Mesenchymal stem cell (in vitro differentiated cells and primary cell): Measurements from ENCODE around the gene PTPN14.
A peak's percentile ranks its signal among the peaks of the same experiment; 100 is the strongest.

Experiments used
- DNase-seq: peaks from one replicate; pipeline ENCODE4 v3.0.0-alpha.2; 2013
- H2AFZ ChIP-seq: one replicate; pipeline ENCODE4 v1.6.1; 2013; ENCODE audit warnings: low read depth, mild to moderate bottlenecking, control low read depth, inconsistent platforms, low read length, moderate library complexity
- H2AK5ac ChIP-seq: 2 replicates; pipeline ENCODE4 v1.6.1; 2013; ENCODE audit warnings: low read length, moderate library complexity, mild to moderate bottlenecking, inconsistent platforms; ENCODE audit not compliant: severe bottlenecking
- H2BK120ac ChIP-seq: one replicate; pipeline ENCODE4 v1.6.1; 2013; ENCODE audit warnings: low read depth, mild to moderate bottlenecking, inconsistent platforms, low read length, moderate library complexity
- H2BK12ac ChIP-seq, 2 experiments: one replicate each; pipeline ENCODE4 v1.6.1; 2013; ENCODE audit warnings: inconsistent platforms in 2 of 2, low read length in 2 of 2, mild to moderate bottlenecking in 2 of 2, moderate library complexity in 2 of 2, control low read depth in 1 of 2
- H2BK15ac ChIP-seq: one replicate; pipeline ENCODE4 v1.6.1; 2013; ENCODE audit warnings: mild to moderate bottlenecking, low read depth, inconsistent platforms; ENCODE audit not compliant: poor library complexity, severe bottlenecking
- H2BK5ac ChIP-seq: 2 replicates; pipeline ENCODE4 v1.6.1; 2013; ENCODE audit warnings: low read depth, mild to moderate bottlenecking, low read length, control low read depth, inconsistent platforms; ENCODE audit not compliant: poor library complexity, severe bottlenecking
- H3K14ac ChIP-seq, 2 experiments: one replicate each; pipeline ENCODE4 v1.6.1; 2013; ENCODE audit warnings: inconsistent platforms in 2 of 2, low read length in 2 of 2, control low read depth in 1 of 2, mild to moderate bottlenecking in 1 of 2, moderate library complexity in 1 of 2
- H3K18ac ChIP-seq, 2 experiments: one replicate each; pipeline ENCODE4 v1.6.1; 2013; ENCODE audit warnings: inconsistent platforms in 2 of 2, low read length in 2 of 2, control low read depth in 1 of 2, low read depth in 1 of 2, mild to moderate bottlenecking in 1 of 2
- H3K23ac ChIP-seq, 2 experiments: one replicate each; pipeline ENCODE4 v1.6.1; 2013; ENCODE audit warnings: inconsistent platforms in 2 of 2, low read length in 2 of 2, mild to moderate bottlenecking in 2 of 2, moderate library complexity in 2 of 2, control low read depth in 1 of 2
- H3K27ac ChIP-seq: 2 replicates; pipeline ENCODE4 v1.5.1; 2013; ENCODE audit warnings: mild to moderate bottlenecking, moderate library complexity, low read length, control low read depth, inconsistent platforms; ENCODE audit not compliant: poor library complexity, severe bottlenecking
- H3K27me3 ChIP-seq, 2 experiments: 2 replicates each; pipeline versions ENCODE4 v1.6.1 to v1.7.0; 2013; ENCODE audit warnings: low read length in 2 of 2, mild to moderate bottlenecking in 2 of 2, moderate library complexity in 2 of 2, control low read depth in 1 of 2, inconsistent platforms in 1 of 2; ENCODE audit not compliant: control insufficient read depth in 1 of 2, insufficient read depth in 1 of 2
- H3K36me3 ChIP-seq, 2 experiments: 2 replicates each; pipeline versions ENCODE4 v1.6.1 to v1.7.0; 2013; ENCODE audit warnings: low read length in 2 of 2, control low read depth in 1 of 2, inconsistent platforms in 1 of 2, low read depth in 1 of 2, mild to moderate bottlenecking in 1 of 2; ENCODE audit not compliant: insufficient read depth in 2 of 2, control insufficient read depth in 1 of 2
- H3K4ac ChIP-seq, 2 experiments: one replicate each; pipeline ENCODE4 v1.6.1; 2013; ENCODE audit warnings: inconsistent platforms in 2 of 2, low read length in 2 of 2, mild to moderate bottlenecking in 2 of 2, moderate library complexity in 2 of 2, control low read depth in 1 of 2, low read depth in 1 of 2
- H3K4me1 ChIP-seq: 2 replicates; pipeline ENCODE4 v1.6.1; 2013; ENCODE audit warnings: low read depth, low read length, control low read depth; ENCODE audit not compliant: control insufficient read depth, insufficient read depth
- H3K4me2 ChIP-seq: 2 replicates; pipeline ENCODE4 v1.6.1; 2013; ENCODE audit warnings: low read length, mild to moderate bottlenecking, inconsistent platforms; ENCODE audit not compliant: poor library complexity, severe bottlenecking
- H3K4me3 ChIP-seq, 2 experiments: 2 replicates each; pipeline versions ENCODE4 v1.5.1 to v1.7.0; 2013; ENCODE audit warnings: low read length in 2 of 2, mild to moderate bottlenecking in 2 of 2, control low read depth in 1 of 2, low read depth in 1 of 2; ENCODE audit not compliant: insufficient read depth in 1 of 2
- H3K79me1 ChIP-seq: replicated peaks from 2 replicates; pipeline ENCODE4 v1.6.1; 2013; ENCODE audit warnings: mild to moderate bottlenecking, control low read depth, low read length, inconsistent platforms; ENCODE audit not compliant: poor library complexity, severe bottlenecking
- H3K9ac ChIP-seq: 2 replicates; pipeline ENCODE4 v1.7.0; 2013; ENCODE audit warnings: mild to moderate bottlenecking, low read length, moderate library complexity
- H3K9me3 ChIP-seq: 2 replicates; pipeline ENCODE4 v1.7.0; 2013; ENCODE audit warnings: mild to moderate bottlenecking, low read length; ENCODE audit not compliant: control insufficient read depth
- H4K8ac ChIP-seq: one replicate; pipeline ENCODE4 v1.6.1; 2013; ENCODE audit warnings: inconsistent platforms, mild to moderate bottlenecking, low read length, moderate library complexity
- H4K91ac ChIP-seq: one replicate; pipeline ENCODE4 v1.6.1; 2013; ENCODE audit warnings: mild to moderate bottlenecking, low read length, inconsistent platforms
- WGBS: methylation state at CpG from one replicate; pipeline ENCODE4 v1.1.7; 2013; ENCODE audit warnings: mixed read lengths; 5-methylcytosine and 5-hydroxymethylcytosine counted together

The PTPN14 gene

DNA sequence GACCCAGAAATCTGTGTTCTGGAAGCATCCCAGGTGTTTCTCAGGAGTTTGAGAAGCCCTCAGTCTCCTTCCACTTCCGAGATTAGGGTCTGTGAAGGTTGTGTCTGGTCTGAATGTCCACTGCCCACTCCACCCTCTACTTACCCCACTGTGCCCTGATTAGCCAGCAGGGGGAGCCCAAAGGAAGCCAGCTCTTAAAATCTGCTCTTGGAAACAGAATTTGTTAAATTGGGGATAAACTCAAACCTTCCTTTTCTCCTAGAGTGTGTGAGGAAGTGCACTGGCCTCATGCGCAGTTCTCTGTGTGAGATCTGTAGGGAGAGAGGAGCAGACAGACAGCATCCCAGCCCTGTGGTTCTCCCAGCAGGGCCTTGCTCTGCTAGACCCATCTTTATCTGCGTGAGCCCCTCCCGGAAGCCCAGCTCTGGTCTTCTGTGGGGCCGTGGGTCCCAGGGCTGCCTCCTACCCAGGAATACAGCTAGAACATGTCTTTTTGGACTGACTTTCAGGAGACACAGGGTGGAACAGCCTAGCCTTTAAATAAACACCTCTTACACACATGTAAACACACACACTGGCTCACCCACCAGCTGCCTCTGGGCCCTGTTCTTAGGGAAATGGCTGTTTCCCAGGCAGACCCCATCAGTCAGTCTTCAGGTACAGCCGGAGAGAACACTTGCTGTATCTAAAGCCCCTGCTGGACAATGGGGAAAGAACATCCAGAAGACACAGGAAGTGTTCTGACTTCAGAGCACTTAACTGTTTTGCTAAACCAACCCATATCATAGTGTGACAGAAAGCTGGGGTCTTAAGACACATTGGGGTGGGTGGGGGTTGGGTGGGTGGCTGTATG, 218.2 kb downstream of the PTPN14 start:
- Histone ChIP-seq H2AK5ac (peak overlapping the region; percentile 56), H2BK5ac (peak overlapping the region; percentile 47), H3K9me3 (no peaks in the 10 kb centered on the region), H2BK15ac (peak overlapping the region; percentile 8), H3K14ac (peak overlapping the region in 1 of 2 experiments; percentile 37), H3K4me2 (no peak overlapping the region), H3K18ac (peak overlapping the region; percentile 77), H4K8ac (peak overlapping the region; percentile 88), H3K23ac (no peak overlapping the region), H3K4ac (peak overlapping the region in 1 of 2 experiments; percentile 66), H2BK120ac (no peak overlapping the region), H4K91ac (no peak overlapping the region), H3K36me3 (peaks cover 20 to 21% of the 10 kb centered on the region in 2 experiments), H2BK12ac (peak overlapping the region in 1 of 2 experiments; percentile 16), H3K4me3 (no peak overlapping the region), H3K4me1 (peaks cover 17% of the 10 kb centered on the region), H3K79me1 (no peaks in the 10 kb centered on the region), H3K9ac (peak overlapping the region; percentile 63), H2AFZ (peak overlapping the region; percentile 10), H3K27ac (peak overlapping the region; percentile 72), H3K27me3 (no peaks in the 10 kb centered on the region)
- peak; percentile 79 for DNase-seq
- 53% methylated on average over 5 of the region's 6 CpGs for WGBS

DNA sequence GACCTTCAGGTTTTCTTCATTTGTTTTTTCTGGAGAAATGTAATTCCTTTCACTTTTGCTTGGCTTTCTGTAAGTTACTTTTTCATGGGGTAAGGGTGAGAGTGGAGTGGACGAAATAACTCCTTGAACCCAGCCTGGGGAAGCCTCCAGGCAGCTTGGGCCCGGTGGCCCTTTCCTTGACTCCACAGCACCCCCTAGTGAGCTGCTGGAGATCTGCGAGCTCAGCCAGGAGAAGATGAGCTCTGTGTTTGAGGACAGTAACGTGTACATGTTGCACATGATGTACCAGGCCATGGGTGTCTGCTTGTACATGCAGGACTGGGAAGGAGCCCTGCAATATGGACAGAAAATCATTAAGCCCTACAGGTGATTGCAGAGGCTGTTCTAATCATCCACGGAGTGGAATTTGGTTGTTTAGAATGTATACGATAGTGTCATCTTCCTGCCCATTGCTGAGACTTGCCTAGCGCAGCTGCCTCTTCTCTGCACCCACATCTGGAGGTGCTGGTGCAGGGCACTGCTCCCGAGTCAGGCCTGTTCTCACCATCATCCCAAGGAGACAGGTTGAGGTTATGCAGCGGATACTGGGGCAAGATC, 219.5 kb downstream of the PTPN14 start:
- peak overlapping the region; percentile 23 for H2AK5ac ChIP-seq
- no peak overlapping the region for H4K91ac ChIP-seq
- H3K4me1 ChIP-seq: peaks cover 10% of the 10 kb centered on the region
- no peaks in the 10 kb centered on the region for H3K27me3 ChIP-seq
- H2BK5ac ChIP-seq: no peak overlapping the region
- H3K4me2 ChIP-seq: no peak overlapping the region
- WGBS: 68% methylated on average over 9 of the region's 9 CpGs
- H3K27ac ChIP-seq: no peak overlapping the region
- no peak overlapping the region for H2BK12ac ChIP-seq
- no peak overlapping the region for H2AFZ ChIP-seq
- peaks cover 21% of the 10 kb centered on the region in 2 experiments for H3K36me3 ChIP-seq
- no peak overlapping the region for H3K18ac ChIP-seq
- H4K8ac ChIP-seq: no peak overlapping the region
- no peaks in the 10 kb centered on the region for H3K9me3 ChIP-seq
- no peak overlapping the region for H3K9ac ChIP-seq
- H3K4me3 ChIP-seq: no peak overlapping the region
- peak overlapping the region in 1 of 2 experiments; percentile 50 for H3K4ac ChIP-seq
- H3K79me1 ChIP-seq: no peaks in the 10 kb centered on the region
- no peak overlapping the region for H3K14ac ChIP-seq
- H2BK15ac ChIP-seq: no peak overlapping the region
- no peak overlapping the region for H2BK120ac ChIP-seq
- H3K23ac ChIP-seq: no peak overlapping the region
- DNase-seq: peak; percentile 41

DNA sequence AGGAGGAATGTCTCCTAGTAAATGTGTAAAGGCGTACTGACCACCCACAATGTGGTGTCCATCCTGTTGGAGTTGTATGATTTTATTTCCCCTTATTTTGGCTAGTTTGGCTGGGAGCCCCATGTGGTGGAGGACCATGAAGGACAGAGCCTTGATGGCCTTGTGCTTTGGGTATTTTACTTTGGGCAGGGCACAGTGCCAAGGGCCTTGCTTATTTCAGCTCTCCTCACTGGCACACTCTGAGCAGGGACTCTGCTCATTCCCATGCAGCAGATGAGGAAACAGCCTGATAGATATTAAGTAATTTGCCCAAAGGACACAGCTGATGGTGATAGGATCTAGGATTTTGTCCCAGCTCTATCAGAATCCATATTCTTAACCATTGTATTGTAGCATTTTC, 220.2 kb downstream of the PTPN14 start:
- Histone ChIP-seq H2BK12ac (no peak overlapping the region), H3K18ac (no peak overlapping the region), H3K79me1 (no peaks in the 10 kb centered on the region), H2BK120ac (no peak overlapping the region), H3K36me3 (peaks cover 15 to 24% of the 10 kb centered on the region in 2 experiments), H4K91ac (no peak overlapping the region), H3K14ac (no peak overlapping the region), H3K4ac (no peak overlapping the region), H3K9ac (no peak overlapping the region), H3K4me2 (no peak overlapping the region), H3K4me3 (no peak overlapping the region), H3K27ac (no peak overlapping the region), H2AFZ (no peak overlapping the region), H2BK15ac (no peak overlapping the region), H2AK5ac (no peak overlapping the region), H3K23ac (no peak overlapping the region), H3K9me3 (no peaks in the 10 kb centered on the region), H3K27me3 (no peaks in the 10 kb centered on the region), H3K4me1 (peaks cover 10% of the 10 kb centered on the region), H2BK5ac (no peak overlapping the region), H4K8ac (no peak overlapping the region)
- DNase-seq: no peak
- 100% methylated on average over 1 of the region's 1 CpG for WGBS

DNA sequence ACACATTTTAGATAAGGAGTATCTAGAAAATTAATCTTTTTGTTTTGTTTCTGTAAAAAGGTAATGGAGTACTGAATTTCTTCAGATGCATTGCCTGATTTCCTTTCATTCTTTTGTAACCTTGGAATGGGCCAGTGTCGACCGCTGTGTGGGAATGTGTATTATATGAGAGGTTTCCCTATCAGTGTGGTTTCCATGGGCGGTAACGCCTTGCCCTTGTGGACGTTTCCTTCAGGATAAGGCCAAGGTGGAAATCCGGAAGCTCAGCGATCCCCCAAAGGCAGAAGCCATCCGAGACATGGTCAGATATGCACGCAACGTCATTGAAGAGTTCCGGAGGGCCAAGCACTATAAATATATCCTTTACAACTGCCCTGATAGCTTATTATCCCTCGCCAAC, 220.7 kb downstream of the PTPN14 start:
- H3K9me3 ChIP-seq: no peaks in the 10 kb centered on the region
- H3K23ac ChIP-seq: no peak overlapping the region
- no peaks in the 10 kb centered on the region for H3K79me1 ChIP-seq
- no peak overlapping the region for H2BK15ac ChIP-seq
- no peak overlapping the region for H4K91ac ChIP-seq
- peaks cover 10% of the 10 kb centered on the region for H3K4me1 ChIP-seq
- 95% methylated on average over 8 of the region's 12 CpGs for WGBS
- no peak overlapping the region for H2BK5ac ChIP-seq
- no peak for DNase-seq
- no peak overlapping the region for H2BK120ac ChIP-seq
- no peak overlapping the region for H3K27ac ChIP-seq
- H3K4me2 ChIP-seq: no peak overlapping the region
- H2AK5ac ChIP-seq: no peak overlapping the region
- peaks cover 15 to 24% of the 10 kb centered on the region in 2 experiments for H3K36me3 ChIP-seq
- H3K4ac ChIP-seq: no peak overlapping the region
- H3K14ac ChIP-seq: no peak overlapping the region
- no peak overlapping the region for H3K9ac ChIP-seq
- H2AFZ ChIP-seq: no peak overlapping the region
- H3K18ac ChIP-seq: no peak overlapping the region
- H2BK12ac ChIP-seq: no peak overlapping the region
- H3K4me3 ChIP-seq: no peak overlapping the region
- H3K27me3 ChIP-seq: no peaks in the 10 kb centered on the region
- H4K8ac ChIP-seq: no peak overlapping the region
